Common myeloid progenitor, CD34-positive (primary cell): ENCODE results near the gene XRCC6.
"Not testable (repeated sequence)": the region's sequence is repeated elsewhere in the genome, so short reads cannot be mapped to it uniquely, and the experiment has no call there.

ENCODE experiments used
- CTCF ChIA-PET: fragments of 350-600 bp; sonication (Branson Sonifier 250); formaldehyde crosslinking; loops from one replicate; lab custom pipeline; 2021; ENCODE audit warnings: antibody characterized with exemption; lab: Charles Lee
- POLR2A ChIA-PET: fragments of 350-600 bp; sonication (Branson Sonifier 250); formaldehyde crosslinking; loops from one replicate; lab custom pipeline; 2021; ENCODE audit warnings: antibody characterized with exemption; lab: Charles Lee
- DNase-seq, 3 donors: peaks; one replicate each; pipeline versions ENCODE4 v3.0.0 to v3.0.0-alpha.2; 2013
- H3K27ac ChIP-seq, 2 experiments: 1 replicate in 1 of 2; 2 replicates in 1 of 2; pipeline ENCODE4 v1.7.0; 2013; ENCODE audit warnings: inconsistent platforms in 2 of 2, low read length in 2 of 2, mild to moderate bottlenecking in 2 of 2, low read depth in 1 of 2, moderate library complexity in 1 of 2; ENCODE audit not compliant: severe bottlenecking in 2 of 2, insufficient read depth in 1 of 2, poor library complexity in 1 of 2
- H3K27me3 ChIP-seq, 5 experiments: replicated peaks in 2 of 5; 1 replicate in 3 of 5; 2 replicates in 2 of 5; pipeline versions ENCODE4 v1.6.1 to v1.7.0; 2013; ENCODE audit warnings: low read length in 4 of 5, mild to moderate bottlenecking in 2 of 5, moderate library complexity in 2 of 5, inconsistent platforms in 1 of 5; ENCODE audit not compliant: insufficient read depth in 5 of 5, control insufficient read depth in 4 of 5
- H3K36me3 ChIP-seq, 4 experiments: 1 replicate in 2 of 4; 2 replicates in 2 of 4; pipeline versions ENCODE4 v1.6.1 to v1.7.0; 2013; ENCODE audit warnings: low read length in 3 of 4, control low read depth in 1 of 4, mild to moderate bottlenecking in 1 of 4; ENCODE audit not compliant: control insufficient read depth in 4 of 4, insufficient read depth in 4 of 4
- H3K4me1 ChIP-seq, 4 experiments: 1 replicate in 3 of 4; 2 replicates in 1 of 4; pipeline versions ENCODE4 v1.6.1 to v1.7.1; 2013; ENCODE audit warnings: low read length in 3 of 4, mild to moderate bottlenecking in 3 of 4, control low read depth in 1 of 4, inconsistent platforms in 1 of 4, moderate library complexity in 1 of 4; ENCODE audit not compliant: control insufficient read depth in 4 of 4, insufficient read depth in 4 of 4; ENCODE audit errors: control extremely low read depth in 1 of 4
- H3K4me3 ChIP-seq, 7 experiments: 1 replicate in 4 of 7; 2 replicates in 3 of 7; pipeline versions ENCODE4 v1.5.1 to v1.7.0; 2013; ENCODE audit warnings: mild to moderate bottlenecking in 7 of 7, low read length in 6 of 7, moderate library complexity in 6 of 7, inconsistent platforms in 2 of 7, low read depth in 2 of 7, control low read depth in 1 of 7; ENCODE audit not compliant: insufficient read depth in 4 of 7, control insufficient read depth in 1 of 7; ENCODE audit errors: extremely low read depth in 1 of 7
- H3K9me3 ChIP-seq, 5 experiments: 1 replicate in 4 of 5; 2 replicates in 1 of 5; pipeline versions ENCODE4 v1.6.1 to v1.7.1; 2013; ENCODE audit warnings: low read length in 4 of 5, mild to moderate bottlenecking in 2 of 5, inconsistent platforms in 1 of 5, low read depth in 1 of 5, moderate library complexity in 1 of 5; ENCODE audit not compliant: control insufficient read depth in 4 of 5, insufficient read depth in 2 of 5; ENCODE audit errors: control extremely low read depth in 1 of 5
- WGBS: methylation state at CpG from one replicate; pipeline ENCODE4 v1.1.5; 2013; ENCODE audit not compliant: insufficient coverage; 5-methylcytosine and 5-hydroxymethylcytosine counted together

XRCC6 gene

DNA sequence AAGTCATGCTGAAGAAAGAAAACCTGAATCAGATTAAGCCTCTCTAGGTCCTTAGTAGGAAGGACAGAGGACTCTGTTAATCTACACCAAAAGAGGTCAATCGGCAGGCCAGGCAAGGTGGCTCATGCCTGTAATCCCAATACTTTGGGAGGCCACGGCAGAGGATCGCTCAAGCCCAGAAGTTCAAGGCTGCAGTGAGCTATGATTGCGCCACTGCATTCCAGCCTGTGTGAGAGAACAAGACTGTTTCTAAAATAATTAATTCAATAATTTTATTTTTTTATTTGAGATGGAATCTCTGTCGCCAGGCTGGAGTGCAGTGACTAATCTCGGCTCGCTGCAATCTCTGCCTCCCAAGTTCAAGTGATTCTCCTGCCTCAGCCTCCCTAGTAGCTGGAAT is 4.5 kb downstream of the XRCC6 start:
- H3K4me1 ChIP-seq: peaks cover 5 to 10% (median 9%) of the 10 kb centered on the region in 4 experiments
- H3K36me3 ChIP-seq: peaks cover 12 to 58% (median 35%) of the 10 kb centered on the region in 4 experiments
- ChIA-PET POLR2A (no interaction called here), CTCF (no interaction called here)
- DNase-seq: no peak
- no peaks in the 10 kb centered on the region for H3K27me3 ChIP-seq
- WGBS: 95% methylated on average over 3 of the region's 7 CpGs
- H3K27ac ChIP-seq: no peak overlapping the region
- no peaks in the 10 kb centered on the region for H3K9me3 ChIP-seq
- H3K4me3 ChIP-seq: no peak overlapping the region

DNA sequence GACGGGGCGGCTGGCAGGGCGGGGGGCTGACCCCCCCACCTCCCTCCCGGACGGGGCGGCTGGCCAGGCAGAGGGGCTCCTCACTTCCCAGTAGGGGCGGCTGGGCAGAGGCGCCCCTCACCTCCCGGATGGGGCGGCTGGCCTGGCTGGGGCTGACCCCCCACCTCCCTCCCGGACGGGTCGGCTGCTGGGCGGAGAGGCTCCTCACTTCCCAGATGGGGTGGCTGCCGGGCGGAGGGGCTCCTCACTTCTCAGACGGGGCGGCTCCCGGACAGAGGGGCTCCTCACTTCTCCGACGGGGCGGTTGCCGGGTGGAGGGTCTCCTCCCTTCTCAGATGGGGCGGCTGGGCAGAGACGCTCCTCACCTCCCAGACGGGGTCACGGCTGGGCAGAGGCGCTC is 10.0 kb downstream of the XRCC6 start:
- CTCF ChIA-PET, H3K27ac ChIP-seq, H3K4me3 ChIP-seq, DNase-seq, H3K4me1 ChIP-seq, H3K27me3 ChIP-seq, H3K9me3 ChIP-seq: not testable (repeated sequence)
- POLR2A ChIA-PET: interaction anchor here (0.6 kb wide), 1 partner anchor 13 kb away, joined by 5 read pairs; no protein-coding TSS in a partner anchor
- 100% methylated on average over 4 of the region's 28 CpGs for WGBS
- H3K36me3 ChIP-seq: peaks cover 13 to 73% (median 51%) of the 10 kb centered on the region in 4 experiments

- WGBS: 95% methylated on average over 3 of the region's 23 CpGs
- H3K4me1 ChIP-seq, H3K27me3 ChIP-seq, POLR2A ChIA-PET, H3K9me3 ChIP-seq, H3K27ac ChIP-seq, DNase-seq, CTCF ChIA-PET, H3K4me3 ChIP-seq: not testable (repeated sequence)
- peaks cover 13 to 77% (median 55%) of the 10 kb centered on the region in 4 experiments for H3K36me3 ChIP-seq
Measured at GRCh38 chr22:41631615-41632014, 10.5 kb downstream of the XRCC6 start.

DNA sequence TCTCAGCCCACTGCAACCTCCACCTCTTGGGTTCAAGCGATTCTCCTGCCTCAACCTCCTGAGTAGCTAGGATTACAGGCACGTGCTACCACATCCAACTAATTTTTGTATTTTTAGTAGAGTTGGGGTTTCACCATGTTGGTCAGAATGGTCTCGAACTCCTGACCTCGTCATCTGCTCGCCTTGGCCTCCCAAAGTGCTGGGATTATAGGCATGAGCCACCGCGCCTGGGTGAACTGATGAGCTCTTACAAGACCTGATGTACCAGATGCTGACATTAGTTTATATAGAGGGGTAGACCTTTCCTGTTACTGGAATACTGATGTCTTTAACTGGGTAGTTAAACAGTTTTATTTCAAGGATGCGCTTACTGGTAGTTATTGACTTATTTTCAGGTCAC is 13.5 kb downstream of the XRCC6 start:
- H3K27ac ChIP-seq, H3K27me3 ChIP-seq, DNase-seq, H3K4me3 ChIP-seq, H3K4me1 ChIP-seq, CTCF ChIA-PET, H3K9me3 ChIP-seq: not testable (repeated sequence)
- POLR2A ChIA-PET: interaction anchor here (1.2 kb wide), 1 partner anchor 11 kb away, joined by 3 read pairs; no protein-coding TSS in a partner anchor
- WGBS: 100% methylated on average over 5 of the region's 8 CpGs
- peaks cover 24 to 79% (median 62%) of the 10 kb centered on the region in 4 experiments for H3K36me3 ChIP-seq

DNA sequence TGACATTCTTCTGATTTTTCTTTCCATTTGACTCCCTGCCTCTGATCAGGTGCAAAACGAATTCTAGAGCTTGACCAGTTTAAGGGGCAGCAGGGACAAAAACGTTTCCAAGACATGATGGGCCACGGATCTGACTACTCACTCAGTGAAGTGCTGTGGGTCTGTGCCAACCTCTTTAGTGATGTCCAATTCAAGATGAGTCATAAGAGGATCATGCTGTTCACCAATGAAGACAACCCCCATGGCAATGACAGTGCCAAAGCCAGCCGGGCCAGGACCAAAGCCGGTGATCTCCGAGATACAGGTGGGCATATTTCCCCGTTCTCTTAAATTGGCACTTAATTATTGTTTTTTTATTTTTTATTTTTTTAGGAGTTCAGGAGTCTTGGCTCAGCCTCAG is 15.4 kb downstream of the XRCC6 start:
- no peak overlapping the region for H3K4me3 ChIP-seq
- H3K27ac ChIP-seq: no peak overlapping the region
- no peaks in the 10 kb centered on the region for H3K4me1 ChIP-seq
- no peak for DNase-seq
- no peaks in the 10 kb centered on the region for H3K27me3 ChIP-seq
- H3K36me3 ChIP-seq: peaks cover 27 to 84% (median 66%) of the 10 kb centered on the region in 4 experiments
- CTCF ChIA-PET: interaction anchor here (1.3 kb wide), 1 partner anchor 16 kb away, joined by 4 read pairs; no protein-coding TSS in a partner anchor
- 98% methylated on average over 4 of the region's 7 CpGs for WGBS
- POLR2A ChIA-PET: interaction anchor here (0.6 kb wide), 1 partner anchor 30 kb away, joined by 4 read pairs; no protein-coding TSS in a partner anchor
- H3K9me3 ChIP-seq: no peaks in the 10 kb centered on the region

- H3K27ac ChIP-seq, POLR2A ChIA-PET, H3K27me3 ChIP-seq, H3K4me3 ChIP-seq, H3K9me3 ChIP-seq, H3K4me1 ChIP-seq, DNase-seq: not testable (repeated sequence)
- peaks cover 30 to 88% (median 67%) of the 10 kb centered on the region in 4 experiments for H3K36me3 ChIP-seq
- 98% methylated on average over 7 of the region's 8 CpGs for WGBS
- CTCF ChIA-PET: interaction anchor here (1.1 to 1.4 kb wide), 2 partner anchors 29 to 36 kb away, joined by 3 read pairs; no protein-coding TSS in a partner anchor
Measured at GRCh38 chr22:41637623-41638022, 16.5 kb downstream of the XRCC6 start.

DNA sequence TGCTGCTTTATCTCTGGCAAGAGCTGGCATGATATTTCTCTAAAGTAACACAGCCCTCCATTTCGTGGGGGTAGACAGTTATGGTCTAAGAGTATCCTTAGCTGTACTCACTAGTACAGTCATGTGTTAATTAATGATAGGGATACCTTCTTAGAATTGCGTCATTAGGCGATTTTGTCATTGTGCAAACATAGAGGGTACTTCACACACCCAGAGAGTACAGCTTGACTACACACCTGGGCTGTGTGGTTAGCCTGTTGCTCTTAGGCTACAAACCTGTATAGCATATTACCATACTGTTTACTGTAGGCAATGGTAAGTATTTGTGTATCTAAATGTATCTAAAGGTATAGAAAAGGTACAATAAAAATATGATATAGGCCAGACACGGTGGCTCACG is 17.0 kb downstream of the XRCC6 start:
- no peaks in the 10 kb centered on the region for H3K27me3 ChIP-seq
- no peaks in the 10 kb centered on the region for H3K9me3 ChIP-seq
- H3K4me3 ChIP-seq: no peak overlapping the region
- H3K27ac ChIP-seq: no peak overlapping the region
- ChIA-PET POLR2A (no interaction called here), CTCF (interaction anchor here (1.1 to 1.4 kb wide), 2 partner anchors 28 to 35 kb away, joined by 3 read pairs; no protein-coding TSS in a partner anchor)
- no peak for DNase-seq
- H3K4me1 ChIP-seq: no peaks in the 10 kb centered on the region
- 100% methylated on average over 2 of the region's 5 CpGs for WGBS
- H3K36me3 ChIP-seq: peaks cover 30 to 89% (median 71%) of the 10 kb centered on the region in 4 experiments
